WI38 (cell line): ENCODE measurements around the gene SPX.

Experiments used
- H3K4me3 ChIP-seq: 2 replicates; pipeline ENCODE4 v1.5.1; 2011; ENCODE audit warnings: low read depth, mild to moderate bottlenecking, control low read depth, low read length
- CTCF ChIP-seq: IDR thresholded peaks from 2 replicates; pipeline ENCODE4 v1.5.1; 2012; ENCODE audit warnings: low read depth, mild to moderate bottlenecking, control low read depth, low read length

Gene SPX

GRCh38 chr12:21501258-21502163 lies 24.6 kb upstream of the SPX start, which contains the start of the genes GOLT1B and RECQL:
TSS of gene GOLT1B (plus strand) at chr12:21501789. CDS start at chr12:21501924, 135 bp downstream.
TSS of gene RECQL (minus strand) at chr12:21501635. CDS start at chr12:21499570, 2,065 bp downstream.
- peak within 1 kb of the TSS; percentile 86 for H3K4me3 ChIP-seq
- TF ChIP-seq CTCF, result no peak

- peak overlapping the region; percentile 86 for H3K4me3 ChIP-seq
- TF ChIP-seq CTCF, result no peak
These were observed 24.0 kb upstream of the SPX start for GRCh38 chr12:21502164-21502496.

- no peak for TF ChIP-seq CTCF
- peak overlapping the region; percentile 86 for H3K4me3 ChIP-seq
These were observed 23.2 kb upstream of the SPX start for GRCh38 chr12:21502872-21503271.

- no peak for TF ChIP-seq CTCF
- H3K4me3 ChIP-seq, result no peak overlapping the region
These were observed 20.2 kb upstream of the SPX start for GRCh38 chr12:21505888-21506287.

GRCh38 chr12:21507849-21508248 lies 18.2 kb upstream of the SPX start:
- H3K4me3 ChIP-seq, result no peak overlapping the region
- no peak for TF ChIP-seq CTCF

- no peak overlapping the region for H3K4me3 ChIP-seq
- no peak for TF ChIP-seq CTCF
These were observed 16.3 kb upstream of the SPX start for GRCh38 chr12:21509768-21510167.

GRCh38 chr12:21516281-21516680 lies 9.8 kb upstream of the SPX start:
- H3K4me3 ChIP-seq, result no peak overlapping the region
- TF ChIP-seq CTCF, result no peak
